Neural cell (in vitro differentiated cells): Measurements from ENCODE around the gene MMS19.

Experiments
- EP300 ChIP-seq: fragments of 450-650 bp; conservative IDR thresholded peaks from 2 replicates; pipeline ENCODE4 v1.6.1; 2014; ENCODE audit warnings: antibody characterized with exemption, mild to moderate bottlenecking, moderate library complexity; ENCODE audit not compliant: poor library complexity, severe bottlenecking
- EZH2 ChIP-seq: fragments of 200-600, 300-800 bp; shearing (Covaris generic), sonication (generic); IDR thresholded peaks from 2 replicates; pipeline ENCODE4 v1.6.1; 2014; ENCODE audit warnings: antibody characterized with exemption, low read length, borderline replicate concordance, mild to moderate bottlenecking; ENCODE audit not compliant: insufficient read depth, poor library complexity, severe bottlenecking
- MXI1 ChIP-seq: fragments of 450-650 bp; conservative IDR thresholded peaks from 2 replicates; pipeline ENCODE4 v1.6.1; 2014; ENCODE audit warnings: antibody characterized with exemption, mild to moderate bottlenecking; ENCODE audit not compliant: poor library complexity, severe bottlenecking
- POLR2AphosphoS5 ChIP-seq: IDR thresholded peaks from 2 replicates; pipeline ENCODE4 v1.6.1; 2012
- RAD21 ChIP-seq: fragments of 450-650 bp; conservative IDR thresholded peaks from 2 replicates; pipeline ENCODE4 v1.6.1; 2014; ENCODE audit warnings: antibody characterized with exemption, mild to moderate bottlenecking, moderate library complexity
- SMC3 ChIP-seq: fragments of 450-650 bp; conservative IDR thresholded peaks from 2 replicates; pipeline ENCODE4 v1.6.1; 2014; ENCODE audit warnings: antibody characterized with exemption, mild to moderate bottlenecking, moderate library complexity; ENCODE audit not compliant: poor library complexity
- TAF1 ChIP-seq: IDR thresholded peaks from 2 replicates; pipeline ENCODE4 v1.6.1; 2012; ENCODE audit warnings: low read depth
- TF ChIP-seq, protein P1 (sequence below): fragments of 450-650 bp; IDR thresholded peaks from 2 replicates; pipeline ENCODE4 v1.5.1; 2014; ENCODE audit warnings: antibody characterized with exemption, mild to moderate bottlenecking, moderate library complexity; ENCODE audit not compliant: poor library complexity, severe bottlenecking
- TF ChIP-seq, protein P2 (sequence below): IDR thresholded peaks from 2 replicates; pipeline ENCODE4 v1.6.1; 2012; ENCODE audit warnings: borderline replicate concordance

GRCh38 chr10:97462309-97462708 lies 35.9 kb downstream of the MMS19 start:
- TF ChIP-seq EP300 (no peak), POLR2AphosphoS5 (no peak), EZH2 (no peak), TAF1 (no peak), SMC3 (no peak), RAD21 (no peak), MXI1 (no peak)
- TF ChIP-seq, protein P1, sequence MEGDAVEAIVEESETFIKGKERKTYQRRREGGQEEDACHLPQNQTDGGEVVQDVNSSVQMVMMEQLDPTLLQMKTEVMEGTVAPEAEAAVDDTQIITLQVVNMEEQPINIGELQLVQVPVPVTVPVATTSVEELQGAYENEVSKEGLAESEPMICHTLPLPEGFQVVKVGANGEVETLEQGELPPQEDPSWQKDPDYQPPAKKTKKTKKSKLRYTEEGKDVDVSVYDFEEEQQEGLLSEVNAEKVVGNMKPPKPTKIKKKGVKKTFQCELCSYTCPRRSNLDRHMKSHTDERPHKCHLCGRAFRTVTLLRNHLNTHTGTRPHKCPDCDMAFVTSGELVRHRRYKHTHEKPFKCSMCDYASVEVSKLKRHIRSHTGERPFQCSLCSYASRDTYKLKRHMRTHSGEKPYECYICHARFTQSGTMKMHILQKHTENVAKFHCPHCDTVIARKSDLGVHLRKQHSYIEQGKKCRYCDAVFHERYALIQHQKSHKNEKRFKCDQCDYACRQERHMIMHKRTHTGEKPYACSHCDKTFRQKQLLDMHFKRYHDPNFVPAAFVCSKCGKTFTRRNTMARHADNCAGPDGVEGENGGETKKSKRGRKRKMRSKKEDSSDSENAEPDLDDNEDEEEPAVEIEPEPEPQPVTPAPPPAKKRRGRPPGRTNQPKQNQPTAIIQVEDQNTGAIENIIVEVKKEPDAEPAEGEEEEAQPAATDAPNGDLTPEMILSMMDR: no peak
- TF ChIP-seq, protein P2, sequence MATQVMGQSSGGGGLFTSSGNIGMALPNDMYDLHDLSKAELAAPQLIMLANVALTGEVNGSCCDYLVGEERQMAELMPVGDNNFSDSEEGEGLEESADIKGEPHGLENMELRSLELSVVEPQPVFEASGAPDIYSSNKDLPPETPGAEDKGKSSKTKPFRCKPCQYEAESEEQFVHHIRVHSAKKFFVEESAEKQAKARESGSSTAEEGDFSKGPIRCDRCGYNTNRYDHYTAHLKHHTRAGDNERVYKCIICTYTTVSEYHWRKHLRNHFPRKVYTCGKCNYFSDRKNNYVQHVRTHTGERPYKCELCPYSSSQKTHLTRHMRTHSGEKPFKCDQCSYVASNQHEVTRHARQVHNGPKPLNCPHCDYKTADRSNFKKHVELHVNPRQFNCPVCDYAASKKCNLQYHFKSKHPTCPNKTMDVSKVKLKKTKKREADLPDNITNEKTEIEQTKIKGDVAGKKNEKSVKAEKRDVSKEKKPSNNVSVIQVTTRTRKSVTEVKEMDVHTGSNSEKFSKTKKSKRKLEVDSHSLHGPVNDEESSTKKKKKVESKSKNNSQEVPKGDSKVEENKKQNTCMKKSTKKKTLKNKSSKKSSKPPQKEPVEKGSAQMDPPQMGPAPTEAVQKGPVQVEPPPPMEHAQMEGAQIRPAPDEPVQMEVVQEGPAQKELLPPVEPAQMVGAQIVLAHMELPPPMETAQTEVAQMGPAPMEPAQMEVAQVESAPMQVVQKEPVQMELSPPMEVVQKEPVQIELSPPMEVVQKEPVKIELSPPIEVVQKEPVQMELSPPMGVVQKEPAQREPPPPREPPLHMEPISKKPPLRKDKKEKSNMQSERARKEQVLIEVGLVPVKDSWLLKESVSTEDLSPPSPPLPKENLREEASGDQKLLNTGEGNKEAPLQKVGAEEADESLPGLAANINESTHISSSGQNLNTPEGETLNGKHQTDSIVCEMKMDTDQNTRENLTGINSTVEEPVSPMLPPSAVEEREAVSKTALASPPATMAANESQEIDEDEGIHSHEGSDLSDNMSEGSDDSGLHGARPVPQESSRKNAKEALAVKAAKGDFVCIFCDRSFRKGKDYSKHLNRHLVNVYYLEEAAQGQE: no peak
